ENCODE measurements around the gene HELZ.

GRCh38 chr17:67113486-67113885 is 131.5 kb downstream of the HELZ start:
- TF ChIP-seq, protein P1, sequence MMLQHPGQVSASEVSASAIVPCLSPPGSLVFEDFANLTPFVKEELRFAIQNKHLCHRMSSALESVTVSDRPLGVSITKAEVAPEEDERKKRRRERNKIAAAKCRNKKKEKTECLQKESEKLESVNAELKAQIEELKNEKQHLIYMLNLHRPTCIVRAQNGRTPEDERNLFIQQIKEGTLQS (IDR thresholded peaks at IDR 0.05): no peak
- no peak for TF ChIP-seq CTCF (IDR thresholded peaks at IDR 0.05; ENCODE audit: low read depth, low read length, missing input control)
- TF ChIP-seq JUND (IDR thresholded peaks at IDR 0.05): no peak
- TF ChIP-seq FOXA2 (IDR thresholded peaks at IDR 0.05): no peak
- TF ChIP-seq RAD21 (IDR thresholded peaks at IDR 0.05): no peak
- TF ChIP-seq SP1 (IDR thresholded peaks at IDR 0.05): no peak
- TF ChIP-seq GABPA (IDR thresholded peaks at IDR 0.05 in 1 of 2, conservative IDR thresholded peaks at IDR 0.05 in 1 of 2): no peak
- TF ChIP-seq HNF4A (conservative IDR thresholded peaks at IDR 0.05): no peak
- TF ChIP-seq TAF1 (conservative IDR thresholded peaks at IDR 0.05): no peak
- TF ChIP-seq FOXA1 (IDR thresholded peaks at IDR 0.05): no peak
- TF ChIP-seq, protein P2, sequence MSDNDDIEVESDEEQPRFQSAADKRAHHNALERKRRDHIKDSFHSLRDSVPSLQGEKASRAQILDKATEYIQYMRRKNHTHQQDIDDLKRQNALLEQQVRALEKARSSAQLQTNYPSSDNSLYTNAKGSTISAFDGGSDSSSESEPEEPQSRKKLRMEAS (IDR thresholded peaks at IDR 0.05): no peak
- TF ChIP-seq EGR1 (IDR thresholded peaks at IDR 0.05; ENCODE audit: low read depth in 2 of 2): no peak
- no peak for TF ChIP-seq YY1 (IDR thresholded peaks at IDR 0.05)
- TF ChIP-seq REST (IDR thresholded peaks at IDR 0.05): no peak
